Keratinocyte (primary cell): ENCODE measurements around the gene WFDC2.

Experiments
- EZH2 ChIP-seq: IDR thresholded peaks from one replicate; pipeline ENCODE4 v1.6.1; 2012; ENCODE audit warnings: inconsistent platforms, mild to moderate bottlenecking, low read length, moderate library complexity
- TF ChIP-seq, protein P1 (sequence below), 3 experiments: IDR thresholded peaks in 1 of 3; conservative IDR thresholded peaks in 1 of 3; optimal IDR thresholded peaks in 1 of 3; 2 replicates in 2 of 3; 3 replicates in 1 of 3; pipeline versions ENCODE3 to v1.5.1; 2011; ENCODE audit warnings: low read length in 3 of 3, mild to moderate bottlenecking in 3 of 3, moderate library complexity in 2 of 3, control low read depth in 1 of 3, inconsistent platforms in 1 of 3; ENCODE audit not compliant: insufficient read depth in 2 of 3; ENCODE audit errors: extremely low read depth in 1 of 3

DNA sequence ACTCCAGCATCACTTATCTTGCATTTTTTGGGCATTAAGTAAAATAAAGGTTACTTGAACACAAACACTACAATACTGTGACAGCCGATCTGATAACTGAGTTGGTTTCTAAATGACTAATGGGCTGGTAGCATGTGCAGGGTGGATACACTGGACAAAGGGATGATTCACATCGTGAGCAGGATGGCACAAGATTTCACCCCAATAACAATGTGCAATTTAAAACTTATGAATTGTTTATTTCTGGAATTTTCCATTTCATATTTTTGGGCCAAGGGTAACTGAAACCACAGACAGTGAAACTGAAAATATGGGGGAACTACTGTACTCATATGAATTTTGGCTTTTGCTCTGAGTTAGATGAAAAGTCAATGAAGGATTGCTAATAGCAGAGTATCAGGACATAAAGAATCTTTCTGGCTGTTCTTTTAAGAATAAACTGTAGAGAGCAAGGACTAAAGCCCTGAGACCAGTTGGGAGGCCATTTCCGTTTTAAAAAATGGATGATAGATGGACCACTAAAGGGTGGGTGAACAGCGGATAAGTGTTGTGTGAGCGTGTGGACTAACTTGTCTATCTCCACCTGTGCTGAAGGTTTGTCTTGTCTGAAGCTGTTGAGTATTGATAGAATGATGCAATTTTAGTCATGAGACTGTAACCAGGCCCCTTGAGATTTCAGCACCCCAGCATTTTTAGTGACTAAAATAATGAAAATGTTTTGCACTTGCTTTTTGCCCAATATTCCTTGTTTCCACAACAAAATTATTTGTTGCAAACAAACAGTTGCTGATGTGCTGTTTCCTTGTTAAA is 37.7 kb downstream of the WFDC2 start:
- TF ChIP-seq, protein P1, sequence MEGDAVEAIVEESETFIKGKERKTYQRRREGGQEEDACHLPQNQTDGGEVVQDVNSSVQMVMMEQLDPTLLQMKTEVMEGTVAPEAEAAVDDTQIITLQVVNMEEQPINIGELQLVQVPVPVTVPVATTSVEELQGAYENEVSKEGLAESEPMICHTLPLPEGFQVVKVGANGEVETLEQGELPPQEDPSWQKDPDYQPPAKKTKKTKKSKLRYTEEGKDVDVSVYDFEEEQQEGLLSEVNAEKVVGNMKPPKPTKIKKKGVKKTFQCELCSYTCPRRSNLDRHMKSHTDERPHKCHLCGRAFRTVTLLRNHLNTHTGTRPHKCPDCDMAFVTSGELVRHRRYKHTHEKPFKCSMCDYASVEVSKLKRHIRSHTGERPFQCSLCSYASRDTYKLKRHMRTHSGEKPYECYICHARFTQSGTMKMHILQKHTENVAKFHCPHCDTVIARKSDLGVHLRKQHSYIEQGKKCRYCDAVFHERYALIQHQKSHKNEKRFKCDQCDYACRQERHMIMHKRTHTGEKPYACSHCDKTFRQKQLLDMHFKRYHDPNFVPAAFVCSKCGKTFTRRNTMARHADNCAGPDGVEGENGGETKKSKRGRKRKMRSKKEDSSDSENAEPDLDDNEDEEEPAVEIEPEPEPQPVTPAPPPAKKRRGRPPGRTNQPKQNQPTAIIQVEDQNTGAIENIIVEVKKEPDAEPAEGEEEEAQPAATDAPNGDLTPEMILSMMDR (optimal IDR thresholded peaks at IDR 0.05 in 1 of 3, IDR thresholded peaks at IDR 0.05 in 1 of 3, conservative IDR thresholded peaks at IDR 0.05 in 1 of 3; ENCODE audit: extremely low read depth in 1 of 3, insufficient read depth in 2 of 3, low read length in 3 of 3) = no peak
- TF ChIP-seq EZH2 = no peak
